ENCODE measurements around the gene NDNF. TPM values are rescaled to one million over a fixed set of nuclear protein-coding genes. Genes with fewer than 3 reads are reported as not detected.
A peak's percentile ranks its signal among the peaks of the same experiment; 100 is the strongest.

Gene NDNF
- total and polyA plus RNA-seq, 3 experiments from 2014 or later, result 0.13 to 0.18 TPM; not detected in 1

GRCh38 chr4:121077496-121077895 lies 5.2 kb upstream of the NDNF start:
- Mint-ChIP-seq H3K4me1 (peaks cover 10 to 15% (median 14%) of the 10 kb centered on the region in 3 donors), H3K27me3 (peaks cover 27 to 57% of the 10 kb centered on the region in 2 donors)
- CTCF ChIA-PET, result no interaction called here

GRCh38 chr4:121076416-121076815 lies 4.1 kb upstream of the NDNF start:
- no peak overlapping the region for H3K27ac ChIP-seq (ENCODE audit: low read depth, low read length)
- Mint-ChIP-seq H3K9me3 (no peaks in the 10 kb centered on the region), H3K4me3 (no peak overlapping the region), H3K36me3 (peaks cover 0 to 7% (median 0%) of the 10 kb centered on the region in 3 donors), H3K27ac (no peak overlapping the region), H3K27me3 (peaks cover 32 to 64% of the 10 kb centered on the region in 2 donors), H3K4me1 (peaks cover 14 to 22% (median 20%) of the 10 kb centered on the region in 3 donors)
- peaks cover 9% of the 10 kb centered on the region for H3K4me1 ChIP-seq (ENCODE audit: insufficient read depth, low read length)
- H3K4me3 ChIP-seq (ENCODE audit: low read length), result no peak overlapping the region
- DNase-seq, result no peak
- ChIA-PET POLR2A (no interaction called here), CTCF (no interaction called here)
- H3K9me3 ChIP-seq (ENCODE audit: low read length), result no peaks in the 10 kb centered on the region
- H3K27me3 ChIP-seq (ENCODE audit: insufficient read depth, low read length, poor library complexity, severe bottlenecking), result peaks cover 17% of the 10 kb centered on the region
- no peaks in the 10 kb centered on the region for H3K36me3 ChIP-seq (ENCODE audit: insufficient read depth, low read length)

More at GRCh38 chr4:121077496-121077895, 5.2 kb upstream of the NDNF start:
- Histone ChIP-seq H3K9me3 (ENCODE audit: low read length) (no peaks in the 10 kb centered on the region), H3K27me3 (ENCODE audit: insufficient read depth, low read length, poor library complexity, severe bottlenecking) (peaks cover 11% of the 10 kb centered on the region), H3K4me3 (ENCODE audit: low read length) (no peak overlapping the region), H3K36me3 (ENCODE audit: insufficient read depth, low read length) (no peaks in the 10 kb centered on the region), H3K27ac (ENCODE audit: low read depth, low read length) (no peak overlapping the region), H3K4me1 (ENCODE audit: insufficient read depth, low read length) (peaks cover 5% of the 10 kb centered on the region)
- no peak for DNase-seq
- Mint-ChIP-seq H3K4me3 (no peak overlapping the region), H3K36me3 (peaks cover 0 to 7% (median 0%) of the 10 kb centered on the region in 3 donors), H3K27ac (peak overlapping the region in 1 of 8 donors; percentile 48), H3K9me3 (no peaks in the 10 kb centered on the region)
- POLR2A ChIA-PET, result no interaction called here

GRCh38 chr4:121073672-121074381 lies 1.5 kb upstream of the NDNF start:
- Mint-ChIP-seq H3K9me3 (no peaks in the 10 kb centered on the region), H3K4me1 (peaks cover 25 to 37% (median 27%) of the 10 kb centered on the region in 3 donors), H3K36me3 (no peaks in the 10 kb centered on the region), H3K27ac (no peak overlapping the region), H3K4me3 (peak overlapping the region; percentile 8 to 27 (median 20)), H3K27me3 (peaks cover 49 to 74% of the 10 kb centered on the region in 2 donors)
- POLR2A ChIA-PET, result no interaction called here
- Histone ChIP-seq H3K36me3 (ENCODE audit: insufficient read depth, low read length) (no peaks in the 10 kb centered on the region), H3K27ac (ENCODE audit: low read depth, low read length) (no peak overlapping the region), H3K4me3 (ENCODE audit: low read length) (no peak overlapping the region), H3K9me3 (ENCODE audit: low read length) (no peaks in the 10 kb centered on the region), H3K4me1 (ENCODE audit: insufficient read depth, low read length) (peaks cover 11% of the 10 kb centered on the region), H3K27me3 (ENCODE audit: insufficient read depth, low read length, poor library complexity, severe bottlenecking) (peaks cover 24% of the 10 kb centered on the region)
- DNase-seq, result no peak
- CTCF ChIA-PET, result no interaction called here

- H3K27ac Mint-ChIP-seq, result no peak overlapping the region
- POLR2A ChIA-PET, result no interaction called here
- H3K36me3 Mint-ChIP-seq, result no peaks in the 10 kb centered on the region
- no peaks in the 10 kb centered on the region for H3K9me3 Mint-ChIP-seq
- H3K27ac ChIP-seq (ENCODE audit: low read depth, low read length), result no peak overlapping the region
- peak overlapping the region; percentile 55 for H3K4me3 ChIP-seq (ENCODE audit: low read length)
- DNase-seq, result no peak
- H3K36me3 ChIP-seq (ENCODE audit: insufficient read depth, low read length), result no peaks in the 10 kb centered on the region
- peaks cover 20 to 32% (median 22%) of the 10 kb centered on the region in 3 donors for H3K4me1 Mint-ChIP-seq
- H3K4me3 Mint-ChIP-seq, result peak overlapping the region; percentile 74 to 92 (median 86)
- peaks cover 55 to 76% of the 10 kb centered on the region in 2 donors for H3K27me3 Mint-ChIP-seq
- CTCF ChIA-PET, result no interaction called here
- no peaks in the 10 kb centered on the region for H3K9me3 ChIP-seq (ENCODE audit: low read length)
- peaks cover 11% of the 10 kb centered on the region for H3K4me1 ChIP-seq (ENCODE audit: insufficient read depth, low read length)
- H3K27me3 ChIP-seq (ENCODE audit: insufficient read depth, low read length, poor library complexity, severe bottlenecking), result peaks cover 27% of the 10 kb centered on the region
These were observed 685 bp upstream of the NDNF start for GRCh38 chr4:121073004-121073435.

GRCh38 chr4:121071640-121072223 lies 603 bp downstream of the NDNF start:
- Mint-ChIP-seq H3K9me3 (no peaks in the 10 kb centered on the region), H3K27ac (peak overlapping the region in 3 of 8 donors; percentile 23 to 80 (median 56)), H3K36me3 (no peaks in the 10 kb centered on the region), H3K4me3 (peak overlapping the region; percentile 80 to 93 (median 84)), H3K27me3 (peaks cover 53 to 73% of the 10 kb centered on the region in 2 donors), H3K4me1 (peaks cover 20 to 32% (median 22%) of the 10 kb centered on the region in 3 donors)
- DNase-seq, result peak in 1 of 5 donors; percentile 58
- ChIA-PET POLR2A (interaction anchor here (0.6 kb wide), 2 partner anchors 349 to 748 kb away, joined by 3 to 5 read pairs; no protein-coding TSS in a partner anchor), CTCF (interaction anchor here (0.8 to 1.1 kb wide), 3 partner anchors 27 to 121 kb away, joined by 3 to 4 read pairs (median 3); no protein-coding TSS in a partner anchor)
- Histone ChIP-seq H3K36me3 (ENCODE audit: insufficient read depth, low read length) (no peaks in the 10 kb centered on the region), H3K4me1 (ENCODE audit: insufficient read depth, low read length) (peaks cover 11% of the 10 kb centered on the region), H3K4me3 (ENCODE audit: low read length) (peak overlapping the region; percentile 59), H3K27ac (ENCODE audit: low read depth, low read length) (no peak overlapping the region), H3K9me3 (ENCODE audit: low read length) (no peaks in the 10 kb centered on the region), H3K27me3 (ENCODE audit: insufficient read depth, low read length, poor library complexity, severe bottlenecking) (peaks cover 27% of the 10 kb centered on the region)

- H3K27ac Mint-ChIP-seq, result peak overlapping the region in 3 of 8 donors; percentile 14 to 43 (median 23)
- POLR2A ChIA-PET, result interaction anchor here (0.6 kb wide), 2 partner anchors 349 to 749 kb away, joined by 3 to 5 read pairs; no protein-coding TSS in a partner anchor
- peak overlapping the region; percentile 59 for H3K4me3 ChIP-seq (ENCODE audit: low read length)
These were observed 1.4 kb downstream of the NDNF start for GRCh38 chr4:121070696-121071639.

GRCh38 chr4:121070274-121070673 lies 2.1 kb downstream of the NDNF start:
- Histone ChIP-seq H3K9me3 (ENCODE audit: low read length) (no peaks in the 10 kb centered on the region), H3K4me3 (ENCODE audit: low read length) (no peak overlapping the region), H3K27ac (ENCODE audit: low read depth, low read length) (no peak overlapping the region), H3K4me1 (ENCODE audit: insufficient read depth, low read length) (peaks cover 11% of the 10 kb centered on the region), H3K27me3 (ENCODE audit: insufficient read depth, low read length, poor library complexity, severe bottlenecking) (peaks cover 27% of the 10 kb centered on the region), H3K36me3 (ENCODE audit: insufficient read depth, low read length) (no peaks in the 10 kb centered on the region)
- Mint-ChIP-seq H3K9me3 (no peaks in the 10 kb centered on the region), H3K27me3 (peaks cover 53 to 68% of the 10 kb centered on the region in 2 donors), H3K4me3 (peak overlapping the region; percentile 29 to 93 (median 84)), H3K4me1 (peaks cover 20 to 32% (median 22%) of the 10 kb centered on the region in 3 donors), H3K36me3 (no peaks in the 10 kb centered on the region), H3K27ac (no peak overlapping the region)
- ChIA-PET POLR2A (no interaction called here), CTCF (no interaction called here)
- no peak for DNase-seq

More at GRCh38 chr4:121070696-121071639, 1.4 kb downstream of the NDNF start:
- peaks cover 27% of the 10 kb centered on the region for H3K27me3 ChIP-seq (ENCODE audit: insufficient read depth, low read length, poor library complexity, severe bottlenecking)
- Mint-ChIP-seq H3K36me3 (no peaks in the 10 kb centered on the region), H3K4me3 (peak overlapping the region; percentile 80 to 93 (median 84)), H3K27me3 (peaks cover 53 to 75% of the 10 kb centered on the region in 2 donors), H3K4me1 (peaks cover 20 to 32% (median 22%) of the 10 kb centered on the region in 3 donors), H3K9me3 (no peaks in the 10 kb centered on the region)
- DNase-seq, result peak in 4 of 5 donors; percentile 6 to 53 (median 15)
- H3K4me1 ChIP-seq (ENCODE audit: insufficient read depth, low read length), result peaks cover 11% of the 10 kb centered on the region
- CTCF ChIA-PET, result interaction anchor here (0.8 to 1.1 kb wide), 3 partner anchors 26 to 122 kb away, joined by 3 to 4 read pairs (median 3); no protein-coding TSS in a partner anchor
- no peak overlapping the region for H3K27ac ChIP-seq (ENCODE audit: low read depth, low read length)
- H3K9me3 ChIP-seq (ENCODE audit: low read length), result no peaks in the 10 kb centered on the region
- H3K36me3 ChIP-seq (ENCODE audit: insufficient read depth, low read length), result no peaks in the 10 kb centered on the region

Data from CD8-positive, alpha-beta memory T cell (primary cell).